Measurements from ENCODE around the gene ZBTB7B. TPM values are rescaled to one million over a fixed set of nuclear protein-coding genes. Genes with fewer than 3 reads are reported as not detected.
A peak's percentile ranks its signal among the peaks of the same experiment; 100 is the strongest.

The ZBTB7B gene
- total and polyA plus RNA-seq, 2 donors (not counting 1 experiment from before 2014, with no cell fraction given), result 55.7 to 67.3 TPM

GRCh38 chr1:154967331-154967950 lies 35.2 kb upstream of the ZBTB7B start:
- no peak overlapping the region for H3K27ac Mint-ChIP-seq
- H3K4me1 Mint-ChIP-seq, result peaks cover 26% of the 10 kb centered on the region
- DNase-seq (no peak), ATAC-seq (ENCODE audit: low read depth) (no peak)
- Histone ChIP-seq H2AFZ (ENCODE audit: insufficient read depth, low read depth, low read length, poor library complexity, severe bottlenecking) (no peak overlapping the region), H3K4me2 (replicated peaks; ENCODE audit: low read depth, low read length, poor library complexity, severe bottlenecking) (no peak overlapping the region), H3K27ac (ENCODE audit: low read length in 2 of 2) (no peak overlapping the region), H3K27me3 (replicated peaks in 1 of 4; ENCODE audit: control extremely low read depth in 1 of 4, control insufficient read depth in 3 of 4, insufficient read depth in 4 of 4, low read length in 3 of 4) (no peaks in the 10 kb centered on the region), H3K9ac (ENCODE audit: low read length) (no peak overlapping the region), H3K4me3 (ENCODE audit: control extremely low read depth in 1 of 5, extremely low read depth in 1 of 5, insufficient read depth in 1 of 5, low read depth in 2 of 5, low read length in 4 of 5) (no peak overlapping the region), H3K4me1 (ENCODE audit: control insufficient read depth in 2 of 2, insufficient read depth in 2 of 2, low read length in 2 of 2) (peaks cover 12 to 34% of the 10 kb centered on the region in 2 donors), H4K20me1 (ENCODE audit: control insufficient read depth, insufficient read depth, low read length, poor library complexity, severe bottlenecking) (peaks cover 32% of the 10 kb centered on the region), H3K36me3 (replicated peaks in 1 of 2; ENCODE audit: control extremely low read depth in 1 of 2, control insufficient read depth in 1 of 2, extremely low read depth in 1 of 2, insufficient read depth in 2 of 2, low read length in 1 of 2) (peaks cover 6 to 68% of the 10 kb centered on the region in 2 experiments), H3K9me3 (ENCODE audit: control extremely low read depth in 1 of 3, control insufficient read depth in 2 of 3, insufficient read depth in 1 of 3, low read length in 2 of 3) (no peaks in the 10 kb centered on the region), H3K79me2 (ENCODE audit: control insufficient read depth, insufficient read depth, low read length) (peaks cover 70% of the 10 kb centered on the region)
- no peaks in the 10 kb centered on the region for H3K27me3 Mint-ChIP-seq
- H3K4me3 Mint-ChIP-seq, result no peak overlapping the region
- intact Hi-C loops (cut with micrococcal nuclease), result no loop called here
- CTCF ChIA-PET, result interaction anchor here (0.9 to 2.5 kb wide), 4 partner anchors 9 to 53 kb away, joined by 3 to 9 read pairs (median 3); partner anchors contain the start of gene PBXIP1
- no peaks in the 10 kb centered on the region for H3K9me3 Mint-ChIP-seq (ENCODE audit: insufficient read depth)
- TF ChIP-seq CTCF (IDR thresholded peaks at IDR 0.05) (no peak), EZH2 (IDR thresholded peaks at IDR 0.05; ENCODE audit: borderline replicate concordance, insufficient read depth, low read depth, low read length, poor library complexity, severe bottlenecking) (no peak)
- POLR2A ChIA-PET, result no interaction called here
- 90% methylated on average over 4 of the region's 5 CpGs for WGBS (ENCODE audit: insufficient coverage)

- H3K27ac ChIP-seq (ENCODE audit: low read length in 2 of 2), result no peak overlapping the region
- H3K4me1 Mint-ChIP-seq, result peaks cover 27% of the 10 kb centered on the region
- no peaks in the 10 kb centered on the region for H3K9me3 Mint-ChIP-seq (ENCODE audit: insufficient read depth)
- H3K4me1 ChIP-seq (ENCODE audit: control insufficient read depth in 2 of 2, insufficient read depth in 2 of 2, low read length in 2 of 2), result peaks cover 13 to 34% of the 10 kb centered on the region in 2 donors
- whole genome bisulfite sequencing (ENCODE audit: insufficient coverage), result 100% methylated on average over 2 of the region's 3 CpGs
- H2AFZ ChIP-seq (ENCODE audit: insufficient read depth, low read depth, low read length, poor library complexity, severe bottlenecking), result no peak overlapping the region
- H3K27ac Mint-ChIP-seq, result peak overlapping the region; percentile 71
- no peaks in the 10 kb centered on the region for H3K27me3 Mint-ChIP-seq
- peaks cover 39% of the 10 kb centered on the region for H4K20me1 ChIP-seq (ENCODE audit: control insufficient read depth, insufficient read depth, low read length, poor library complexity, severe bottlenecking)
- H3K27me3 ChIP-seq (replicated peaks in 1 of 4; ENCODE audit: control extremely low read depth in 1 of 4, control insufficient read depth in 3 of 4, insufficient read depth in 4 of 4, low read length in 3 of 4), result no peaks in the 10 kb centered on the region
- H3K79me2 ChIP-seq (ENCODE audit: control insufficient read depth, insufficient read depth, low read length), result peaks cover 75% of the 10 kb centered on the region
- POLR2A ChIA-PET, result no interaction called here
- H3K4me3 Mint-ChIP-seq, result no peak overlapping the region
- peaks cover 6 to 61% of the 10 kb centered on the region in 2 experiments for H3K36me3 ChIP-seq (replicated peaks in 1 of 2; ENCODE audit: control extremely low read depth in 1 of 2, control insufficient read depth in 1 of 2, extremely low read depth in 1 of 2, insufficient read depth in 2 of 2, low read length in 1 of 2)
- H3K4me3 ChIP-seq (ENCODE audit: control extremely low read depth in 1 of 5, extremely low read depth in 1 of 5, insufficient read depth in 1 of 5, low read depth in 2 of 5, low read length in 4 of 5), result no peak overlapping the region
- intact Hi-C loops (cut with micrococcal nuclease), result no loop called here
- ATAC-seq (ENCODE audit: low read depth) (no peak), DNase-seq (no peak)
- TF ChIP-seq CTCF (IDR thresholded peaks at IDR 0.05) (no peak), EZH2 (IDR thresholded peaks at IDR 0.05; ENCODE audit: borderline replicate concordance, insufficient read depth, low read depth, low read length, poor library complexity, severe bottlenecking) (no peak)
- no peak overlapping the region for H3K9ac ChIP-seq (ENCODE audit: low read length)
- CTCF ChIA-PET, result interaction anchor here (0.8 kb wide), 1 partner anchor 49 kb away, joined by 3 read pairs; no protein-coding TSS in a partner anchor
- no peaks in the 10 kb centered on the region for H3K9me3 ChIP-seq (ENCODE audit: control extremely low read depth in 1 of 3, control insufficient read depth in 2 of 3, insufficient read depth in 1 of 3, low read length in 2 of 3)
- H3K4me2 ChIP-seq (replicated peaks; ENCODE audit: low read depth, low read length, poor library complexity, severe bottlenecking), result no peak overlapping the region
Measured at GRCh38 chr1:154968731-154969130, 33.9 kb upstream of the ZBTB7B start.
